ENCODE data around the gene ZNF212. TPM values are rescaled to one million over a fixed set of nuclear protein-coding genes. Genes with fewer than 3 reads are reported as not detected.

Gene ZNF212
- total RNA-seq, 4 donors from 2014 or later: 8.4 to 12.6 (median 10.5) TPM

GRCh38 chr7:149293338-149293737 lies 53.9 kb downstream of the ZNF212 start:
- no peaks in the 10 kb centered on the region for H3K4me1 ChIP-seq
- H3K36me3 ChIP-seq: peaks cover 0 to 99% (median 5%) of the 10 kb centered on the region in 3 donors
- H3K9me3 ChIP-seq: peaks cover 0 to 2% (median 0%) of the 10 kb centered on the region in 4 donors
- no peak for TF ChIP-seq EP300 (IDR thresholded peaks at IDR 0.05)
- no peak for TF ChIP-seq POLR2A (IDR thresholded peaks at IDR 0.05)
- TF ChIP-seq CTCF (IDR thresholded peaks at IDR 0.05): no peak
- no peak for DNase-seq (ENCODE audit: low spot score in 2 of 2)
- WGBS, 2 donors: 93 to 94% methylated on average over 7 to 9 of the region's 9 CpGs
- no peak overlapping the region for H3K4me3 ChIP-seq
- H3K27me3 ChIP-seq: no peaks in the 10 kb centered on the region
- no peak overlapping the region for H3K27ac ChIP-seq

GRCh38 chr7:149293946-149294633 lies 54.6 kb downstream of the ZNF212 start:
- WGBS, 2 donors: 88 to 95% methylated on average over 9 to 10 of the region's 15 CpGs
- TF ChIP-seq POLR2A (IDR thresholded peaks at IDR 0.05) (no peak), CTCF (IDR thresholded peaks at IDR 0.05) (no peak), EP300 (IDR thresholded peaks at IDR 0.05) (no peak)

GRCh38 chr7:149294634-149295480 lies 55.4 kb downstream of the ZNF212 start:
- DNase-seq (ENCODE audit: low spot score in 2 of 2): no peak

More at GRCh38 chr7:149293946-149294633, 54.6 kb downstream of the ZNF212 start:
- no peak for DNase-seq (ENCODE audit: low spot score in 2 of 2)
- H3K27me3 ChIP-seq: no peaks in the 10 kb centered on the region
- no peaks in the 10 kb centered on the region for H3K4me1 ChIP-seq
- H3K27ac ChIP-seq: no peak overlapping the region
- H3K4me3 ChIP-seq: no peak overlapping the region
- peaks cover 0 to 6% (median 0%) of the 10 kb centered on the region in 4 donors for H3K9me3 ChIP-seq
- peaks cover 0 to 95% (median 5%) of the 10 kb centered on the region in 3 donors for H3K36me3 ChIP-seq

GRCh38 chr7:149295481-149295850 lies 56.0 kb downstream of the ZNF212 start:
- no peak overlapping the region for H3K27ac ChIP-seq
- H3K27me3 ChIP-seq: no peaks in the 10 kb centered on the region
- H3K36me3 ChIP-seq: peaks cover 0 to 82% (median 5%) of the 10 kb centered on the region in 3 donors
- no peak overlapping the region for H3K4me3 ChIP-seq
- WGBS, 2 donors: 91% methylated on average over 6 of the region's 6 CpGs
- DNase-seq (ENCODE audit: low spot score in 2 of 2): no peak
- TF ChIP-seq POLR2A (IDR thresholded peaks at IDR 0.05) (no peak), CTCF (IDR thresholded peaks at IDR 0.05) (no peak), EP300 (IDR thresholded peaks at IDR 0.05) (no peak)
- H3K9me3 ChIP-seq: peaks cover 0 to 6% (median 0%) of the 10 kb centered on the region in 4 donors
- H3K4me1 ChIP-seq: no peaks in the 10 kb centered on the region

More at GRCh38 chr7:149294634-149295480, 55.4 kb downstream of the ZNF212 start:
- H3K9me3 ChIP-seq: peaks cover 0 to 6% (median 0%) of the 10 kb centered on the region in 4 donors
- TF ChIP-seq CTCF (IDR thresholded peaks at IDR 0.05) (no peak), POLR2A (IDR thresholded peaks at IDR 0.05) (no peak), EP300 (IDR thresholded peaks at IDR 0.05) (no peak)
- WGBS, 2 donors: 94 to 98% methylated on average over 35 to 53 of the region's 55 CpGs
- H3K36me3 ChIP-seq: peaks cover 0 to 88% (median 5%) of the 10 kb centered on the region in 3 donors
- H3K4me3 ChIP-seq: no peak overlapping the region
- H3K27me3 ChIP-seq: no peaks in the 10 kb centered on the region
- H3K4me1 ChIP-seq: no peaks in the 10 kb centered on the region
- H3K27ac ChIP-seq: no peak overlapping the region

GRCh38 chr7:149296368-149296767 lies 56.9 kb downstream of the ZNF212 start:
- peaks cover 0 to 73% (median 5%) of the 10 kb centered on the region in 3 donors for H3K36me3 ChIP-seq
- 87 to 96% methylated on average over 4 of the region's 4 CpGs for WGBS, 2 donors
- TF ChIP-seq EP300 (IDR thresholded peaks at IDR 0.05): no peak
- TF ChIP-seq CTCF (IDR thresholded peaks at IDR 0.05): no peak
- no peak for TF ChIP-seq POLR2A (IDR thresholded peaks at IDR 0.05)
- DNase-seq (ENCODE audit: low spot score in 2 of 2): no peak
- H3K4me3 ChIP-seq: no peak overlapping the region
- no peaks in the 10 kb centered on the region for H3K4me1 ChIP-seq
- H3K27me3 ChIP-seq: no peaks in the 10 kb centered on the region
- H3K27ac ChIP-seq: no peak overlapping the region
- peaks cover 0 to 6% (median 0%) of the 10 kb centered on the region in 4 donors for H3K9me3 ChIP-seq

All from tibial nerve (tissue), 4 donors.